ENCODE results near the gene AK9. TPM values are rescaled to one million over a fixed set of nuclear protein-coding genes. Genes with fewer than 3 reads are reported as not detected.
"Not testable (repeated sequence)": the region's sequence is repeated elsewhere in the genome, so short reads cannot be mapped to it uniquely, and the experiment has no call there.

The AK9 gene
- polyA plus RNA-seq, 3 donors from 2014 or later, result 6.3 to 9.2 (median 9.1) TPM

GRCh38 chr6:109714611-109715010 lies 23.6 kb upstream of the AK9 start:
- peaks cover 0 to 2% (median 0%) of the 10 kb centered on the region in 3 donors for H3K27me3 Mint-ChIP-seq (ENCODE audit: low read depth in 3 of 3)
- no peak overlapping the region for H3K27ac Mint-ChIP-seq
- no peak overlapping the region for H3K4me3 Mint-ChIP-seq
- H3K4me1 Mint-ChIP-seq, result peaks cover 26 to 37% of the 10 kb centered on the region in 2 donors
- no peak for DNase-seq
- peaks cover 10 to 53% (median 12%) of the 10 kb centered on the region in 3 donors for H3K36me3 Mint-ChIP-seq
- H3K9me3 Mint-ChIP-seq, result peaks cover 0 to 2% (median 0%) of the 10 kb centered on the region in 6 donors

GRCh38 chr6:109714166-109714565 lies 23.2 kb upstream of the AK9 start:
- H3K9me3 Mint-ChIP-seq, result peaks cover 0 to 2% (median 0%) of the 10 kb centered on the region in 6 donors
- H3K27ac Mint-ChIP-seq, result peak overlapping the region in 2 of 6 donors; percentile 26 to 45
- DNase-seq, result no peak
- peaks cover 30 to 42% of the 10 kb centered on the region in 2 donors for H3K4me1 Mint-ChIP-seq
- peaks cover 5 to 48% (median 12%) of the 10 kb centered on the region in 3 donors for H3K36me3 Mint-ChIP-seq
- H3K4me3 Mint-ChIP-seq, result peak overlapping the region in 1 of 5 donors; percentile 10
- peaks cover 0 to 2% (median 0%) of the 10 kb centered on the region in 3 donors for H3K27me3 Mint-ChIP-seq (ENCODE audit: low read depth in 3 of 3)

GRCh38 chr6:109713097-109713496 lies 22.1 kb upstream of the AK9 start:
- H3K9me3 Mint-ChIP-seq, result peaks cover 0 to 2% (median 0%) of the 10 kb centered on the region in 6 donors
- H3K27me3 Mint-ChIP-seq (ENCODE audit: low read depth in 3 of 3), result peaks cover 0 to 2% (median 0%) of the 10 kb centered on the region in 3 donors
- H3K4me1 Mint-ChIP-seq, result peaks cover 41 to 53% of the 10 kb centered on the region in 2 donors
- H3K36me3 Mint-ChIP-seq, result peaks cover 5 to 42% (median 12%) of the 10 kb centered on the region in 3 donors
- H3K27ac Mint-ChIP-seq, result peak overlapping the region in 1 of 6 donors; percentile 83
- DNase-seq, result no peak
- peak overlapping the region in 3 of 5 donors; percentile 25 to 72 (median 25) for H3K4me3 Mint-ChIP-seq

- peak overlapping the region; percentile 69 to 85 (median 83) for H3K27ac Mint-ChIP-seq
- H3K36me3 Mint-ChIP-seq, result peaks cover 0 to 21% (median 8%) of the 10 kb centered on the region in 3 donors
- not testable (repeated sequence) for DNase-seq; H3K27me3 Mint-ChIP-seq (ENCODE audit: low read depth in 3 of 3); H3K9me3 Mint-ChIP-seq
- H3K4me1 Mint-ChIP-seq, result peaks cover 79 to 99% of the 10 kb centered on the region in 2 donors
- peak overlapping the region in 3 of 5 donors; percentile 14 to 31 (median 23) for H3K4me3 Mint-ChIP-seq
Measured at GRCh38 chr6:109708099-109708498, 17.1 kb upstream of the AK9 start.

- peaks cover 73 to 98% of the 10 kb centered on the region in 2 donors for H3K4me1 Mint-ChIP-seq
Measured at GRCh38 chr6:109706513-109706912, 15.5 kb upstream of the AK9 start.

GRCh38 chr6:109705258-109705657 lies 14.3 kb upstream of the AK9 start:
- peak overlapping the region; percentile 49 to 67 (median 56) for H3K4me3 Mint-ChIP-seq
- H3K27me3 Mint-ChIP-seq (ENCODE audit: low read depth in 3 of 3), result peaks cover 0 to 2% (median 0%) of the 10 kb centered on the region in 3 donors
- DNase-seq, result peak; percentile 73 to 80 (median 80)
- peaks cover 69 to 92% of the 10 kb centered on the region in 2 donors for H3K4me1 Mint-ChIP-seq
- peaks cover 0 to 9% (median 0%) of the 10 kb centered on the region in 3 donors for H3K36me3 Mint-ChIP-seq
- peaks cover 0 to 1% (median 0%) of the 10 kb centered on the region in 6 donors for H3K9me3 Mint-ChIP-seq
- H3K27ac Mint-ChIP-seq, result peak overlapping the region; percentile 68 to 92 (median 82)

More at GRCh38 chr6:109706513-109706912, 15.5 kb upstream of the AK9 start:
- H3K4me3 Mint-ChIP-seq, result peak overlapping the region; percentile 79 to 87 (median 81)
- H3K36me3 Mint-ChIP-seq, result peaks cover 0 to 16% (median 5%) of the 10 kb centered on the region in 3 donors
- peaks cover 0 to 1% (median 0%) of the 10 kb centered on the region in 6 donors for H3K9me3 Mint-ChIP-seq
- H3K27me3 Mint-ChIP-seq (ENCODE audit: low read depth in 3 of 3), result peaks cover 0 to 4% (median 0%) of the 10 kb centered on the region in 3 donors
- peak; percentile 34 to 62 (median 52) for DNase-seq
- H3K27ac Mint-ChIP-seq, result peak overlapping the region; percentile 83 to 97 (median 95)

GRCh38 chr6:109702791-109703190 lies 11.8 kb upstream of the AK9 start:
- H3K27ac Mint-ChIP-seq, result peak overlapping the region in 2 of 6 donors; percentile 25 to 34
- H3K4me3 Mint-ChIP-seq, result no peak overlapping the region
- no peak for DNase-seq
- H3K36me3 Mint-ChIP-seq, result peaks cover 0 to 3% (median 0%) of the 10 kb centered on the region in 3 donors
- peaks cover 47 to 67% of the 10 kb centered on the region in 2 donors for H3K4me1 Mint-ChIP-seq
- no peaks in the 10 kb centered on the region for H3K9me3 Mint-ChIP-seq
- peaks cover 0 to 2% (median 0%) of the 10 kb centered on the region in 3 donors for H3K27me3 Mint-ChIP-seq (ENCODE audit: low read depth in 3 of 3)

GRCh38 chr6:109701774-109702173 lies 10.8 kb upstream of the AK9 start:
- H3K27me3 Mint-ChIP-seq (ENCODE audit: low read depth in 3 of 3), result peaks cover 0 to 2% (median 0%) of the 10 kb centered on the region in 3 donors
- peaks cover 41 to 57% of the 10 kb centered on the region in 2 donors for H3K4me1 Mint-ChIP-seq
- no peaks in the 10 kb centered on the region for H3K9me3 Mint-ChIP-seq
- peak overlapping the region in 1 of 5 donors; percentile 31 for H3K4me3 Mint-ChIP-seq
- H3K27ac Mint-ChIP-seq, result peak overlapping the region in 1 of 6 donors; percentile 37
- H3K36me3 Mint-ChIP-seq, result peaks cover 0 to 7% (median 4%) of the 10 kb centered on the region in 3 donors
- no peak for DNase-seq

- peak overlapping the region in 1 of 6 donors; percentile 37 for H3K27ac Mint-ChIP-seq
- H3K4me3 Mint-ChIP-seq, result no peak overlapping the region
- no peak for DNase-seq
Measured at GRCh38 chr6:109701221-109701620, 10.2 kb upstream of the AK9 start.

GRCh38 chr6:109696355-109696754 lies 5.4 kb upstream of the AK9 start:
- Mint-ChIP-seq H3K36me3 (peaks cover 8 to 14% (median 14%) of the 10 kb centered on the region in 3 donors), H3K9me3 (no peaks in the 10 kb centered on the region), H3K4me3 (no peak overlapping the region), H3K27me3 (ENCODE audit: low read depth in 3 of 3) (no peaks in the 10 kb centered on the region), H3K4me1 (peaks cover 14 to 27% of the 10 kb centered on the region in 2 donors), H3K27ac (no peak overlapping the region)
- no peak for DNase-seq

More at GRCh38 chr6:109701221-109701620, 10.2 kb upstream of the AK9 start:
- Mint-ChIP-seq H3K4me1 (peaks cover 35 to 51% of the 10 kb centered on the region in 2 donors), H3K36me3 (peaks cover 4 to 9% (median 6%) of the 10 kb centered on the region in 3 donors), H3K27me3 (ENCODE audit: low read depth in 3 of 3) (peaks cover 0 to 2% (median 0%) of the 10 kb centered on the region in 3 donors), H3K9me3 (no peaks in the 10 kb centered on the region)

GRCh38 chr6:109695468-109695867 lies 4.5 kb upstream of the AK9 start:
- Mint-ChIP-seq H3K4me3 (no peak overlapping the region), H3K36me3 (peaks cover 8 to 14% (median 14%) of the 10 kb centered on the region in 3 donors), H3K27me3 (ENCODE audit: low read depth in 3 of 3) (peaks cover 0 to 6% (median 0%) of the 10 kb centered on the region in 3 donors), H3K27ac (no peak overlapping the region), H3K4me1 (peaks cover 18 to 26% of the 10 kb centered on the region in 2 donors), H3K9me3 (no peaks in the 10 kb centered on the region)
- no peak for DNase-seq

GRCh38 chr6:109693111-109693510 lies 2.1 kb upstream of the AK9 start:
- peak overlapping the region in 3 of 5 donors; percentile 14 to 24 (median 23) for H3K4me3 Mint-ChIP-seq
- DNase-seq, result no peak
- no peaks in the 10 kb centered on the region for H3K9me3 Mint-ChIP-seq
- H3K36me3 Mint-ChIP-seq, result peaks cover 8 to 14% (median 14%) of the 10 kb centered on the region in 3 donors
- no peak overlapping the region for H3K27ac Mint-ChIP-seq
- H3K4me1 Mint-ChIP-seq, result peaks cover 21 to 48% of the 10 kb centered on the region in 2 donors
- H3K27me3 Mint-ChIP-seq (ENCODE audit: low read depth in 3 of 3), result peaks cover 0 to 6% (median 0%) of the 10 kb centered on the region in 3 donors

GRCh38 chr6:109690373-109690736 lies 647 bp downstream of the AK9 start:
- Mint-ChIP-seq H3K36me3 (peaks cover 0 to 10% (median 0%) of the 10 kb centered on the region in 3 donors), H3K4me3 (peak overlapping the region; percentile 93 to 98 (median 96)), H3K27ac (peak overlapping the region; percentile 92 to 97 (median 94)), H3K9me3 (no peaks in the 10 kb centered on the region), H3K4me1 (peaks cover 21 to 48% of the 10 kb centered on the region in 2 donors), H3K27me3 (ENCODE audit: low read depth in 3 of 3) (peaks cover 0 to 8% (median 0%) of the 10 kb centered on the region in 3 donors)
- DNase-seq, result peak; percentile 32 to 48 (median 46)

- Mint-ChIP-seq H3K27me3 (ENCODE audit: low read depth in 3 of 3) (peaks cover 0 to 8% (median 0%) of the 10 kb centered on the region in 3 donors), H3K9me3 (no peaks in the 10 kb centered on the region), H3K4me3 (no peak overlapping the region), H3K36me3 (peaks cover 0 to 15% (median 4%) of the 10 kb centered on the region in 3 donors), H3K27ac (no peak overlapping the region), H3K4me1 (peaks cover 18 to 35% of the 10 kb centered on the region in 2 donors)
- DNase-seq, result no peak
Measured at GRCh38 chr6:109687271-109687761, 3.7 kb downstream of the AK9 start.

Measured in immature natural killer cell (primary cell).